IPS-NIHi7 (cell line): ENCODE measurements around the gene CCDC92B.
A peak's percentile ranks its signal among the peaks of the same experiment; 100 is the strongest.
"Not testable (repeated sequence)": the region's sequence is repeated elsewhere in the genome, so short reads cannot be mapped to it uniquely, and the experiment has no call there.

ENCODE experiments used
- DNase-seq: peaks from one replicate; pipeline ENCODE4 v3.0.0; 2012; ENCODE audit warnings: mixed read lengths; ENCODE audit errors: extremely low spot score

The CCDC92B gene

DNA sequence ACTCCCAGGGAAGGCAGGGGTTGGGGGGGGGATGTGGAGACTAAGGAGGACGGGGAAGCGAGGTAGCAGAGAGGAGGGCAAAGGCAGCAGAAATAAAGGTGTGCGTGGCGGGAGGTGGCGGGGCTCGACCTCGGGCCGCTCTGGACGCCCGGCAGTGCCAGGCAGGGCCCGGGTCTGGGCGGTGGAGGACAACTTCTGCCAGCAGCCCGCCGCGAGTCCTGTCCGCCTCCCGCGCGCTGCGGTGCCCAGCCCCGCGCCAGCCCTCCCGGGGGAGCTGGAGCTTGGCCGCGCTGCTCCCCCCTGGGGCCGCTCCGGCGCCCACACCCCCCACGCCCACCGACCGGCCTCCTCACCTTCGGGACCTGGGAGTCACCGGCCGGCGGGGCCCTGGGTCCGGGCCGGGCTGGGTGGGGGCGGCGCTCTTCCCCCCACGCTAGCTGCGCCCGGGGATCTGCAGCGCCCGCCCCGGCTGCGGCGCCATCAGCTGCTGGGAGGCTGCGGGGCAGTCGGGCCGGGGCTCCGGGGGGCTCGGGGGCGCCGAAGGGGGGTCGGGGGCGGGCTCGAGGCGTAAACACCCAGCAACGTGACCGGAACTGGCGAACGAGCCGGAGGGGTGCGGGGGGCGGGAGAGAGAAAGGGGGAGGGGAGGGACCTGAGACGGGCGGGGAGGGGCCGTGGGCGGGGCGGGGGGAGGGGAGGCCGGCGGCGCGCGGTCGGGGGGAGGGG, at the start of gene CCDC92B:
Gene CCDC92B (minus strand): TSS at position 595 of the 726 bp plus-strand sequence. CDS start 14,507 bp downstream, outside the sequence.
- peak; percentile 32 for DNase-seq

DNA sequence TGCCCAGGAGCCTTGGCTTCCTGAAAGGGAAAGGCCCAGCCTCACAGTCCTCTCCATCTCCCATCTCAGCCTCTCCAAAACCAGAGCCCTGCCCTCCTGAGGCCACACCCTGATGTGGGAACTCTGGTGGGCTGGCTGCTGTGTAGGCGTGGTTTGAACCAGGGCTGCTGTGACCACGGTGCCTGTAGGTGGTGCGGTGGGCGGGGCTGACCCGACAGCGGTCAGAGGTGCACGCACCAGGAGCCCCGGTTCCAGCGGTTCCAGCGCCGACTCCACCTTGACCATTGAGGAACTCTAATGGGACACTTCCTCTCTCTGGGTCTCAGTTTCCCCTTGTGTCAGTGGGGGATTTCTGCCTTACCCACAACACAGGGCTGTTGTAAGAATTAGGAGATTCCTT, 49.2 kb upstream of the CCDC92B start:
- DNase-seq, result peak; percentile 83

DNA sequence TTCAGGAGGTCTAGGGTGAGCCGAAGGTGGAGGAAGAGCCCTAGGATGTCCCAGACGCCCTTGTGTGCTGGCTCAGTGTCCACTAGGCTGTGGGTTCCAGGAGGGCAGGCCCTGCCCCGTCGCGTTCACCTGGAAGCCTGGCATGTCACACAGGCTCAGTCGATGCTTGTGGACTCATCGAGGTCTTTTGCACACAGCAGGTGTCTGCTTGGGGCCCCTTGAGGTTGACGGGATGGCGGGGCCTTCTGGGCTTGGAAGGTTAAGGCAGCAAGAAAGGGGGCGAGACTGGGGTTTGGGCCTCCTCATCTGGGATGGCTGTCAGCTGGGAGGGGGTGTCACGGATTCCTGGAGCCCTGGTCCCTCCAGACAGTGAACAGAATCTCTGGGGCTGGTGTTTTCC, 48.7 kb upstream of the CCDC92B start:
- no peak for DNase-seq

DNA sequence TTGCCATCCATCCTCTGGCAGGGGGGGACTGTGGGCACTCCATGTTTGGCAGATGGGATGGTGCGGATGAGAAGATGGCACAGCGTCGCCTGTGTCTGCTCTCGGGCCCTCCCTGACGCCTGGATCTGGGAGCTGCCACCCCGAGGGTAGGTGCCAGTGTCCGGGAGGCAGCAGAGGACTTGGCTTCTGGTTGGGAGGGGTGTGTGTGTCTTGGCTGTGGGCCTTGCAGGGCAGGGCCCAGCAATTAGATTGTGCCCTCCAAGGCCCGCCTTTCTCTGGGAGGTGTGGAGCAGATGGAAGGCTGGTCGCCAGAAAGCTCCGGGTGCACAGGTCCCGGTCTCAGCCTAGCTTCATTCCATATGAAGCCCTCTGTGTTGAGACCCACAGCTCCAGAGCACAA, 48.2 kb upstream of the CCDC92B start:
- no peak for DNase-seq

DNA sequence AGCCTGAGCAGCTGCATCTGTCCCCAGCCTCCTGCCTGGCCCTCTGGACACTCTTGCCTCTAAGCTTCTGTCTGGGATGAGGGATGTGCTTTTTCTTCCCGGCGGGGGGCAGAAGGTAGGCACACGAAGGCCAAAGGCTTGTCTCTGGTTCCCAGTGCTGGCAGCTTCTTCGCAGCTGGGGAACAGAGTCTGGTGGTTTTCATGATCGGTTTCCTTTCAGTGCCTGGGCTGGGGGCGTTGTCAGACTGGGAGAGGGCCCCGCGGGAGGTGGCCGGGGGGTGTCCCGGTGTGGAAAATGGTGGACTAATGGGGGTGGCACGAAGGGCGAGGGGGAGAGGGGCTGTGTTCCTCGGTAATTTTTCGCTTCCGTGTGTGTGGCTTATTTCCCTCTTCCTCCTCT, 47.8 kb upstream of the CCDC92B start:
- no peak for DNase-seq

DNA sequence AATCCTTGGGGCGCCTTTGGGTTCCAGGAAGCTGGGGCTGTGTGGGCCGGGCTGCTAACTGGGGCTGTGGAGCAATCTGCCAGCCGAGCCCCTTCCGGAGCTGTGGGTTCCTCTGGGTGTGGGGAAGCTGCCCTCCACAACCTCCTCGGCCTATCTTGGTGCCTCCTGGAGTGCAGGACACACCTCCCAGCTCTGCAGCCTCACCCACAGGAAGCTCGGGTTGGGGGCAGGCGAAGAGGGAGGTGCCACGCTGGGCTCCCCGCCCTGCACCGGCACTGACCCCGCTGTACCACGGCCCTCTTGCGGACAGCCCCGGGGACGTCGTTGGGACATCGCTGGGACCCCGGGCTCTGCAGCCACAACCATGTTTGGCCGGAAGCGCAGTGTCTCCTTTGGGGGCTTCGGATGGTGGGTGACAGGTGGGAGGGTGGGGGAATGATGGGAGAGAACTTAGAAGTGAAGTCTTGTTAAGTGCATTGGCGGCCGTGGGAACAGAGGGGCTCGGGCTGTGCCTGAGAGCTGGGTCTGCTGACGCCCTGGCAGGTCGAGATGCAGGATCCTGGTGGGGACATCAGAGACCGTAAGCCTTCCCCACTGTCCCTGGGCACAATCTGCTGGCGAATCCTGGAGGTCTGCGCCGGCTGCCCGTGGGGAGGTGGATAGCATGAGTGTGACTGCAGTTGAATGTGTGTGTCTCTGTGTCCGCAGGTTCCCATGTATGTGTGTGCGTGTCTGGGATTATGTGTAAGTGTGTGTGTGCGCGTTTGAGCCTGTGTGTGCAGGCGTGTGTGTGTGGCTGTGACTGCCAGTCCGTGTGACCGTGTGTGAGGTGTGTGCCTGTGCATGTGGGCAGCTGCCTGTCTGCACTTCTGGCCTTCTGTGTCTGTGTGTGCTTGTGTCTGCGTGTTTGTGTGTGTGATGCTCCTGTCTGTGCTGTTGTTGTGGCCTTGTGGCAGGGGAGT, 47.0 kb upstream of the CCDC92B start, which contains the start of gene RAP1GAP2:
Gene RAP1GAP2 (plus strand): TSS at position 275 of the 962 bp plus-strand sequence. CDS start 90 bp downstream, at position 365.
- DNase-seq, result no peak

DNA sequence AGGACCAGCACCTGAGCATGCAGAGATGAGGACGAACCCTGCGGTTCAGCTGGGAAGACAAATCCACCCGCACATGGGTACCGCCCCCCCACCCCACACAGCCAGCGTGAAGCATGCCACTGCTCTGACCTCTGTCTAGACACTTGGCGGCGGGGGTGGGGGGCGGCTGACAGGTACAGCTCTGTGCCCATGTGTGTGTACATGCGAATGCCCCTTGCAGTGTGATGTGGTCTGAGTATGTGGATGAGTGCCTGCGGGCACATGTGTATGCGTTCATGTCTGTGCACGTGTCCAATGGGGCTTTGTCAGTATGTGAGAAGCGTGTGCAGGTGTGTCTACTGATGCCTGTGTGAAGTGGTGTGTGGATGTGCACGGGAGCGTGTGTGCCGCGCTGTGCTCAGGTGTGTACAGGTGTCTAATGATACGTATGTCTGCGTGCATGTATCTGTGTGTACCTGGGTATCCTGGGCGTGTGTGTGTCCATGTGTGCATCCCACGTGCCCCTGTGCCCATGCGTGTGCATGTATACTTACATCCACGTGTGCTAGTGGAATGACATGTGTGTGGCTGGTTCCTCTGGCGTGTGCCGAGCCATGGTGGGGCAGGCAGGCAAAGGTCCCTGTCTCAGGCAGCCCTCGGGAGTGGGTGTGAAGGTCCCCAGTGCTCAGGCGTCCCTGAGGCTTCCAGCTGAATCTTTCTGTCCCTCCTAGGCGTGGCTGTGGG, 46.1 kb upstream of the CCDC92B start:
- DNase-seq, result no peak

DNA sequence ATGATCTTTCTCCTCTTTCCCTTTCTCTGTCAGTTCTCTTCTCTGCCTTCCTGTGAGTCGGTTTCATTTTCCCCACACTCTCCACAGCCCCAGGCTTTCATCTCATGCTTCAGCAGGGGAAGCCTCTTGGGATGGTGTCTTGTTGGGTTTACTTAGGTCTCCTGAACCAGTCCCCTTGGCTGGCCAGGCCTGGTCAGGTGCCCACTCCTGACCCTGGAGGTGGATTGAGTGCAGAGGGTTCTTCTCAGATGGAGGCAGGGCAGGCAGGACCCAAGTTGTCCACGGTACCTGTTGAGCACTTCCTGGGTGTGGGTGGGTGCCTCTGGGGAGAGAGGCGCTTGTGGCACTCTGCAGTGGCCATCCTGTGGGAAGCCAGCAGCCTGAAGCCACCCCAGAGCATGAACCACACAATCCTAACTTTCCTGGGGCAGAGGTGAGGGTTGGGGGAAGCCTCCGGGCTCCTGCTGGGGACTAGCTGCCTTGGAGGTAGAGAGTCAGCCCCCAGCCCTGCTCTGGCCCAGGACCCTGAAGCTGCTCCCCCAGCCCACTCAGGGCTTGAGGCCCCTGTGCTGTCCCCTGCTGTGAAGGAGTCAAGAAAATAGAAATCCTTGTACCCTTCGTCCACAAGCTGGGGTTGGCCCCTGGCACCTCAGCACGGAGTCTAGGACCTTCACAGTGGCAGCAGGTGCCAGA, 44.8 kb upstream of the CCDC92B start:
- no peak for DNase-seq

DNA sequence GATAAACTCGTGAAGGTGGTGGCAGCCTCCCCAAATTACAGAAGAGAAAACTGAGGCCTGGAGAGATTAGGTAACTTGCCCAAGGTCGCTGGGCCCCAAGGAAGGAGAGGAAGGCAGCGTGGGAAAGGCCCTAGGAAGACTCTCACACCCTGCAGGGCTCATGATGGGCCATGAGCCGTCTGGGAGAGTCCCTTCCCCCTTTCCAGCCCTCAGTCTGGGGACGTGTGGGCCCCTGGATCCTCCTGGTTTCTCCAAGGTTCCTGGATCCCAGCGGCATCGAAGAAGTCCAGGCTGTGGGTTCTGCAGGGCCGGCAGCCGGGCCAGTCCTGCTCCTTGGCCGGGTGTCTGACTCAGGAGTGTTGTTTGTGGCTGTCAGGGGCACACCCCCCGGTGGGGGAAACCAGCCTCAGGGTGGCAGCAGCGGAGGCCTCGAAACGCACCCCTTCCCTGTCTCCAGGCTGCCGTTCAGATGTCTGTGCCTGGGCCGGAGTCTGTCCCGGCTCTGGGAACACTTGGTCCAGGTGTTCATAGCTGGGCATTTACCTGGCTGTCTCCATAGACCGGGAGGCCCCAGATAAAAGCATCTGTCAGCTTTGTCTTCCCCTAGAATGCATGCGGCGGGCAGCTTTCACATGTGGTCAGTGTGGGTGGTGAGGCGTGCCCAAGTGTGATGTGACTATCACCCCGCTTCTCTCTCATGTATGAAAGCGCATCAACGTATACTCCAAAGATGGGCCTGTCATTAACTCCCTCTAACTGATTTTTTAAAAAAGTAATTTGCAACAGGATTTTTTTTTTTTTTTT, 43.1 kb upstream of the CCDC92B start:
- DNase-seq, result no peak

DNA sequence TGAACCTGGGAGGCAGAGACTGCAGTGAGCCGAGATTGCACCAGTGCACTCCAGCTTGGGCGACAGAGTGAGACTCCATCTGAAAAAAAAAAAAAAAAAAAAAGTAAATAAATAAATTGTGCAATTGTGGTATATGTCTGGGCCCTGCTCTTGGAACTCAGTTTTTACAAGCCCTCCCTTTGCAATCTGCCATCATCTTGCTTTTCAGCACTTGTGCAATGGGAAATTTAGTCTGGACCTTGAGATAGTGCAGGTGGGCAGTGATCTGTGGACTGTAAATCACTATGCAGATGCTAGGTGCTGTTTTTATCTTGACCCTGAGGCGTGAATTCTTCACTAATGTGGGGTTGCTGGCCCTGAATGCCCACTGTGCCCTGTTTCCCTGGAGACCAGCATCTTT, 40.2 kb upstream of the CCDC92B start:
- DNase-seq, result no peak

DNA sequence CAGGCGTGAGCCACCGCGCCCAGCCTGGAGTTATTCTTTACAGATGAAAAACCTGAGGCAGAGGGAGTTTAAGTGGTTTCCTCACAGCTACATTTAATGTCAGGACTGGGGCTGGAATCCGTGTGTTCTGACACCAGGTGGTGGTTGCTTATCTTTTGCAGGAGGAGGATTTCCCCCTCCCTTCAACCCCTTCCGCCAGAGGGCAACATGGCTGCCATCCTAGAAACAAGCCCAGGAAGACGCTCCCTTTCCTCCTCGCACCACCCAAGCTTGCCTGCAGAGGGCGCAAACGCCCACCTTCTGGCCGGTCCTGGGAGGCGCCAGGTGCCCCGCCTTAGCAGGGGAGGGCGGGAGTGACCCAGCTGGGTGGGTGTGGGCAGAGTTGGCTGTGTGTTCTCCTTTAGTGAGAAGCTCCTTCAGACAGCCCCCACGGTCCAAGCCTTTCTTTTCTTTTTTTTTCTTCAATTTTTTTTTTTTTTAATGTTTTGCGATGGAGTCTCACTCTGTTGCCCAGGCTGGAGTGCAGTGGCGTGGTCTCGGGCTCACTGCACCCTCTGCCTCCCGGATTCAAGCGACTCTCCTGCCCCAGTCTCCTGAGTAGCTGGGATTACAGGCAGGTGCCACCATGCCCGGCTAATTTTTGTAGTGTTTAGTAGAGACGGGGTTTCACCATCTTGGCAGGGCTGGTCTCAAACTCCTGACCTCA, 36.9 kb upstream of the CCDC92B start:
- DNase-seq, result peak; percentile 98

DNA sequence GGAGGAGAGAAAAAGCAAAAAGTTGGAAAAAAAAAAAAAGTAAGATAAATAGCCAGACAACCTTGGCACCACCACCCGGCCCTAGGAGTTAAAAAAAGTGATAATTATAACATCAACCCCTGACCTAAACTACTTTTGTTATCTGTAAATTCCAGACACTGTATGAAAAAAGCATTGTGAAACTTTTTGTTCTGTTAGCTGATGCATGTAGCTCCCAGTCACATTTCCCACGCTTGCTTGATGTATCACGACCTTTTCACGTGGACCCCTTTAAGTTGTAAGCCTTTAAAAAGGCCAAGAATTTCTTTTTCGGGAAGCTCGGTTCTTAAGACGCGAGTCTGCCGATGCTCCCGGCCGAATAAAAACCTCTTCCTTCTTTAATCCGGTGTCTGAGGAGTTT, 35.9 kb upstream of the CCDC92B start:
- DNase-seq, result not testable (repeated sequence)

DNA sequence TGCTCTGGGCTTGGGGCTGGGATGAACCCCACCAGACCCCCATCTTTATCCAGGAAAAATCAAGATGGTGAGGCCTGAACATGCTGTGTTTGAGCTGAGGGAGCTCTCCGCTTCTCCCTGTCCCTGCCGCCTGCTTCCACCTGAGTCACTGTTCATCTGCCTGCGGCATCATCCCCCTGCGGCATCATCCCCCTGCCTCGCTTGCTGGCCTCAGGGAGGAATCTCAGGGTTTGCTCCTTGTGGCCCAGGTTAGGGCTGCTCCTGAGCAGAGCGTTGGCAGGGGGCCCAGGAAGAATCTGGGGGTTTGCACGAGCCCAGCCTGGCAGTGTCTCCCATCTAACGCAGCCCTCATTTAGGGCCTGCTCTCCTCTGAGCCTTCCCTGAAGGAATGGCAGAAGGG, 35.4 kb upstream of the CCDC92B start:
- DNase-seq, result no peak

DNA sequence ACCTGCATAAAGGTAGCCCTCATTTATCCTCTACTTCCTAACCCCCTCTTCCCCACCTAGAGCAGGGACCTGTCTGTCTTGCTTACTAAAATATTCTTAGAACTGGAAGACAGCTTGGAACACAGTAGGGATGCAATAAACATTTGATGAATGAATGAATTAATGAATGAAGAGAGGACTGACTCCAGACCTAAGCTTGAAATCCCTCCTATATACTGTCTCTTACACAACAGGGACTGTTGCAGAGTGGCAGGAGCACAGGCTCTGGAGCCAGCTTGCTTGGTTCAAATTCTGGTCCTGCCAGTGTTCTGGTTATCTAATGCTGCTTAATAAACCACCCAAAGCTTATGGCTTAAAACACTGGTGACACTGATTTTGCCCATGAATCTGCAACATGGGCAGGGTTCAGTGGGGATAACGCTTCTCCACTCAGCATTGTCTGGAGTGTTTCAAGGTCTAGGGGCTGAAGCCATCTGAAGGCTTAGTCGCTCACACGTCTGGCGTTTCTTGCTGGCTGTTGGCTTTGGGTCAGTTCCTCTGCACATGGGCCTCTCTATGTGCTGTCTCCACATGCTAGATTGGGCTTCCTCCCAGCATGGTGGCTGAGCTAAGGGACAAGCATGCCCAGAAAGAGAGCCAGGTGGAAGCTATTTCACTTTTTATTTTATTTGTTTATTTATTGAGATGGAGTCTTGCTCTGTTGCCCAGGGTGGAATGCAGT, 34.0 kb upstream of the CCDC92B start:
- DNase-seq, result no peak

DNA sequence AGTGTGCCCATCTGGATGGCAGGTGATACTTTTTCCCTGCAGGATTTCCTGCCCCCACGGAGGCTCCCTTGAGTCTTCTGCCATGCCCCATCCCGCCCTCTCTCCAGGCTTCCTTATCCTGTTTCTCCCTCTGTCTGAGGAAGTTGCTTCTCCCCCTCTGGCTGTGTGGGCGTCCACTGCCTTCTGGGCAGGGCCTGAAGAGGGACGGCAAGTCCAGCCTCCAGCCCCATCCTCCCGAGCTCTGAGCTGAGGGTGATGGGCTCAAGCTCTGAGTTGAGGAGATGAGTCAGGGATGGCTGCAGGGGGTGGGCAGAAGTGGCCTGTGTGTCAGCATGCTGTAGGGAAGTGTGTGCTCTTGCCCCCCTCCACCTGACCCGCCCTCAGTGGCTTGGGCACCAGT, 32.6 kb upstream of the CCDC92B start:
- no peak for DNase-seq

DNA sequence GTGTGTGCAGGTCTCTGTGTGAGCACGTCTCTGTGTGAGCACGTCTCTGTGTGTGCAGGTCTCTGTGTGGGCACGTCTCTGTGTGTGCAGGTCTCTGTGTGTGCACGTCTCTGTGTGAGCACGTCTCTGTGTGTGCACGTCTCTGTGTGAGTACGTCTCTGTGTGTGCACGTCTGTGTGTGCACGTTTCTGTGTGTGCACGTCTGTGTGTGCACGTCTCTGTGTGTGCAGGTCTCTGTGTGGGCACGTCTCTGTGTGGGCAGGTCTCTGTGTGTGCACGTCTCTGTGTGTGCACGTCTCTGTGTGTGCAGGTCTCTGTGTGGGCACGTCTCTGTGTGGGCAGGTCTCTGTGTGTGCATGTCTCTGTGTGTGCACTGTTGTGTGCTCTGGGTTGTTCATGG, 32.1 kb upstream of the CCDC92B start:
- DNase-seq, result not testable (repeated sequence)

DNA sequence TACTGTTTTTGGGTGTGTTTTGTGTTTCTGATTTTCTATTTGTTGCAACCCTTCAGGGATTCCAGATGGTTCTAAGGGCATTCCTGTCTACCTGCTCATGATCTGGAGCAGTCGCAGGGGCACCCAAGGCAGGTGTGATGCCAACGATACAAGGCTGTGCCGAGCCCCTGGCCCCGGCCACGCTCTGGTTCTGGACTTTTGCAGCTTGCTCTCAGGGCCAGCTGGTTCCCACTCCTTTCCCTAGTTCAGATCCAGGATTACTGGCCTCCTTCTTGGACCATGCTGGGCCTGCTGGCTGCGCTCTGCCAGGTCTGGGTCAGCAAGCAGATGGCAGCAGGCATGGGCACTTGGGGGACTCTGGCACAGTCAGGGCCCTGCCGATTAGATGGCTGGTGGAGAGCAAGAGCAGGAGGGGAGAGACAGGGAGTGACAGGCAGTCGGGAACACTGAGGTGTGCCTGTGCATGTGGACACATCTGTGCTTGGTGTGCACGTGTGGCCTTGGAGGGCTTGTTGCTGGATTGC, 31.5 kb upstream of the CCDC92B start:
- no peak for DNase-seq

DNA sequence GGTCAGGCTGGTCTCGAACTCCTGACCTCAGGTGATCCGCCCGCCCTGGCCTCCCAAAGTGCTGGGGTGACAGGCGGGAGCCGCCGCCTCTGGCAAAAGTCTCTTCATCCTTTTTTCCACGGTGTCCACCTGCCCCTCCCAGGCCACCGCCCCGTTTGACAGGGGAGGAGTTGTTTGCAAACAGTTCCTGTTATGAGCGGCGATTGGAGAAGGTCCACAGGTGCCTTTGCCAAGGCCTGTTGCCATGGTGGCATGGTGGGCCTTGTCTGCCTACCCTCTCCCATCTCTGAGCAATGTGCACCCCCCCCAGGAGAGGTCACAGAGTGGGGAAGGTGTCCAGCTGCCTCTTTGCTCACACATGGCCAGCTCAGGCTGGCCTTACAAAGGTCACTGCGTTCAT, 30.8 kb upstream of the CCDC92B start:
- DNase-seq, result no peak

DNA sequence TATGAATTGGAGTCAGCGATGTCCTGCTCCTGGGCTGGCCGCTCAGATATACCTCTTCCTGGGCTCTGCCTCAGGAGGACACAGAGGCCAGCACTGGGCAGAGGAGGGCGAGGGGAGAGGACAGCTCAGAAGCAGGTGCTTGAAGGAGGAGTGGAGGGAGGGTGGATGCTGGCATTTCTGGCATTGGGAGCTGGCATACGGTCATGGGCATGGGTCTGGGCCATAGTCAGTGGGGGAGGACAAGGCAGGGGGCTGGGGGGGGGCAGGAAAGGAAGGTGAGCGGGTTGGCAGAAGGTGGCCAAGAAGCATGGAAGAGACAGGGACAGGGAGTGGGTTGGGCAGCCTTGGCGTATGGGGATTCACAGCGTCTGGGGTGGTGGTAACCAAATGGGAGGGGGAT, 30.1 kb upstream of the CCDC92B start:
- DNase-seq, result no peak
